Astrocyte (in vitro differentiated cells and primary cell): ENCODE data around the gene FOSL2. TPM values are rescaled to one million over a fixed set of nuclear protein-coding genes. Genes with fewer than 3 reads are reported as not detected.

Experiments used
- DNase-seq: peaks from one replicate; pipeline ENCODE4 v3.0.0-alpha.2; 2010; ENCODE audit warnings: low read depth
- FAIRE-seq: peaks from 2 replicates; lab custom pipeline; 2011; peaks lifted over from hg19 to GRCh38; lab: Jason Lieb, UNC
- H2AFZ ChIP-seq: 2 replicates; pipeline ENCODE4 v1.6.0; 2012; ENCODE audit warnings: low read depth, low read length, inconsistent platforms
- H3K27ac ChIP-seq: 2 replicates; pipeline ENCODE4 v1.5.1; 2011; ENCODE audit warnings: low read depth, low read length, inconsistent platforms
- H3K27me3 ChIP-seq: 2 replicates; pipeline ENCODE4 v1.6.0; 2011; ENCODE audit warnings: low read length, inconsistent platforms; ENCODE audit not compliant: insufficient read depth
- H3K36me3 ChIP-seq: 2 replicates; pipeline ENCODE4 v1.5.1; 2011; ENCODE audit warnings: low read length, inconsistent platforms; ENCODE audit not compliant: insufficient read depth
- H3K4me1 ChIP-seq: 2 replicates; pipeline ENCODE4 v1.5.1; 2011; ENCODE audit warnings: low read length, inconsistent platforms; ENCODE audit not compliant: insufficient read depth
- H3K4me2 ChIP-seq: 2 replicates; pipeline ENCODE4 v1.6.0; 2012; ENCODE audit warnings: low read length, inconsistent platforms
- H3K4me3 ChIP-seq: 2 replicates; pipeline ENCODE4 v1.5.1; 2011; ENCODE audit warnings: low read depth, mild to moderate bottlenecking, low read length, inconsistent platforms; ENCODE audit not compliant: insufficient read depth
- H3K79me2 ChIP-seq: 2 replicates; pipeline ENCODE4 v1.6.0; 2012; ENCODE audit warnings: mild to moderate bottlenecking, low read length, inconsistent platforms; ENCODE audit not compliant: insufficient read depth
- H3K9ac ChIP-seq: 2 replicates; pipeline ENCODE4 v1.6.0; 2012; ENCODE audit warnings: mild to moderate bottlenecking, low read length, inconsistent platforms
- H3K9me3 ChIP-seq: 2 replicates; pipeline ENCODE4 v1.5.1; 2012; ENCODE audit warnings: low read depth, mild to moderate bottlenecking, low read length, inconsistent platforms; ENCODE audit not compliant: insufficient read depth
- H4K20me1 ChIP-seq: 2 replicates; pipeline ENCODE4 v1.6.0; 2012; ENCODE audit warnings: low read length, inconsistent platforms; ENCODE audit not compliant: insufficient read depth
- H3K27ac Mint-ChIP-seq: one replicate; pipeline ENCODE4 v1.8.0; 2021; ENCODE audit warnings: mild to moderate bottlenecking, mixed read lengths; ENCODE audit not compliant: unreplicated experiment
- H3K27me3 Mint-ChIP-seq: one replicate; pipeline ENCODE4 v1.8.0; 2021; ENCODE audit warnings: low read depth, mixed read lengths; ENCODE audit not compliant: unreplicated experiment
- H3K36me3 Mint-ChIP-seq: one replicate; pipeline ENCODE4 v1.8.0; 2021; ENCODE audit warnings: low read depth, mixed read lengths; ENCODE audit not compliant: unreplicated experiment
- H3K4me1 Mint-ChIP-seq: one replicate; pipeline ENCODE4 v1.8.0; 2021; ENCODE audit warnings: low read depth, mixed read lengths; ENCODE audit not compliant: unreplicated experiment
- H3K4me3 Mint-ChIP-seq: one replicate; pipeline ENCODE4 v1.8.0; 2021; ENCODE audit warnings: mild to moderate bottlenecking, moderate library complexity, mixed read lengths; ENCODE audit not compliant: unreplicated experiment
- H3K9me3 Mint-ChIP-seq: one replicate; pipeline ENCODE4 v1.8.0; 2021; ENCODE audit warnings: mild to moderate bottlenecking, mixed read lengths; ENCODE audit not compliant: unreplicated experiment
- CTCF ChIP-seq: IDR thresholded peaks from 2 replicates; pipeline ENCODE4 v1.5.1; 2011; ENCODE audit warnings: low read depth, mild to moderate bottlenecking, inconsistent platforms, low read length, moderate library complexity; ENCODE audit not compliant: insufficient read depth
- EZH2 ChIP-seq: IDR thresholded peaks from 2 replicates; pipeline ENCODE4 v1.6.1; 2012; ENCODE audit warnings: mild to moderate bottlenecking, low read length, inconsistent platforms; ENCODE audit not compliant: insufficient read depth
- total RNA-seq: library from RNA; stranded (reverse); gene quantifications from 2 replicates; pipeline ENCODE4 v1.2.1, GENCODE V29; 2021

The FOSL2 gene
- total RNA-seq, 1 donor from 2014 or later: 158 TPM

DNA sequence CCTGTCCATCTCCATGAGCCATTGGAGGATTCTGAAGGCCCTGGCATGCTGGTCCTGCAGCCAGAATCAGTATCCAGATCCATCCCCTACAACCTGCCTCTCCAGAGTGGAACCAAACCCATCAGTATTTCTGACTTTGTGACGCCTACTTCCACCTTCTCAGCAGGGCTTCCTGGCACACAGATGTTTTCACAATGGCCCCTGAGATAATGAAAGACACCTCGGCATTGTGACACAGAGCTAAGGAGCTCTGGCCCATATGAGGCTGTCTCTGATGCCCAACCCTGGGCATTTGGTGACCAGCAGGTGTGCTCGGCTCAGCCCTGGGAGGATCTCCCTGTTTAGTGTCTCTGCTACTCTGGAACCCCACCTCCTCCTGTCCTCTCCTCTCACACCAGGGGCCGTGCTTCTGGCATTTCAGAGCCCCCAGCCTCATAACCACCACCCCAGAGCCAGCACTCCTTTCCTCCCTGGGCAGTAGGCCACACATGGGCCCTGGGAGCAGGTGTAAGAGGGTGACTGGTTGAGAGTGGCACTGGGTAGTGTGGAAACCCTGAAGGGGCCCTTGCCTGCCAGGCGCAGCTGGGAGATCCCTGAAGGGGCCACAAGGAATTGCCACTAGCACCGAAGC, 38.2 kb downstream of the FOSL2 start:
- H3K4me1 Mint-ChIP-seq: peaks cover 14% of the 10 kb centered on the region
- peaks cover 3% of the 10 kb centered on the region for H3K9me3 ChIP-seq

DNA sequence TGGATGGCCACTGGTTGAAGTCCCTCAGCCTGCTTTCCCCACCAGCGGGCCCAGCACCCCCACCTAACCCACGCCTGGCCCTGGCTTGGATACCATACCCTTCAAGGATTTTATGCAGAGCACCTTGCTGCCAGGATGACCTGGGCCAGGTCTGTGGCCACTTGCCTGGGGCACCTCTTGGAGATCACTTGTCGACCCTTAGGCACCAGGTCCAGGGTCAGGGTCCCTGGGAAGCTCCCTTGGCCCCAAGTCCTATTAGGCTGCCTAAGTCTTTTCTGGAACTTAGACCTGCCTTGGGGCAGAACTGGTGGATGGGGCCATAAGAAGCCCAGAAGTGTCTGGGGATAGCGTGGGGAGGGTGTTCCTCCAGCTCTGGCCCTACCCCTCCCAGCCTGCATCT, 39.1 kb downstream of the FOSL2 start:
- Mint-ChIP-seq H3K4me3 (no peak overlapping the region), H3K36me3 (peaks cover 5% of the 10 kb centered on the region), H3K27me3 (peaks cover 7% of the 10 kb centered on the region), H3K4me1 (peaks cover 12% of the 10 kb centered on the region), H3K9me3 (peaks cover 21% of the 10 kb centered on the region), H3K27ac (no peak overlapping the region)
- H4K20me1 ChIP-seq: no peaks in the 10 kb centered on the region
- TF ChIP-seq EZH2: no peak
- no peak for TF ChIP-seq CTCF
- FAIRE-seq (no peak), DNase-seq (no peak)
- H3K36me3 ChIP-seq: no peaks in the 10 kb centered on the region
- H3K79me2 ChIP-seq: no peaks in the 10 kb centered on the region
- no peak overlapping the region for H3K27ac ChIP-seq
- H3K9ac ChIP-seq: no peak overlapping the region
- no peaks in the 10 kb centered on the region for H3K27me3 ChIP-seq
- no peak overlapping the region for H2AFZ ChIP-seq
- peaks cover 3% of the 10 kb centered on the region for H3K9me3 ChIP-seq
- H3K4me2 ChIP-seq: no peak overlapping the region
- H3K4me3 ChIP-seq: no peak overlapping the region
- H3K4me1 ChIP-seq: no peaks in the 10 kb centered on the region

More for the DNA sequence above, 38.2 kb downstream of the FOSL2 start:
- H3K4me3 Mint-ChIP-seq: no peak overlapping the region
- Histone ChIP-seq H3K27ac (no peak overlapping the region), H3K9ac (no peak overlapping the region), H2AFZ (no peak overlapping the region), H3K4me1 (no peaks in the 10 kb centered on the region), H4K20me1 (no peaks in the 10 kb centered on the region), H3K4me3 (no peak overlapping the region), H3K36me3 (no peaks in the 10 kb centered on the region), H3K79me2 (no peaks in the 10 kb centered on the region), H3K4me2 (no peak overlapping the region), H3K27me3 (no peaks in the 10 kb centered on the region)
- no peak for FAIRE-seq
- peaks cover 5% of the 10 kb centered on the region for H3K36me3 Mint-ChIP-seq
- DNase-seq: no peak
- TF ChIP-seq CTCF: no peak
- TF ChIP-seq EZH2: no peak
- peaks cover 7% of the 10 kb centered on the region for H3K27me3 Mint-ChIP-seq
- peaks cover 21% of the 10 kb centered on the region for H3K9me3 Mint-ChIP-seq
- no peak overlapping the region for H3K27ac Mint-ChIP-seq

DNA sequence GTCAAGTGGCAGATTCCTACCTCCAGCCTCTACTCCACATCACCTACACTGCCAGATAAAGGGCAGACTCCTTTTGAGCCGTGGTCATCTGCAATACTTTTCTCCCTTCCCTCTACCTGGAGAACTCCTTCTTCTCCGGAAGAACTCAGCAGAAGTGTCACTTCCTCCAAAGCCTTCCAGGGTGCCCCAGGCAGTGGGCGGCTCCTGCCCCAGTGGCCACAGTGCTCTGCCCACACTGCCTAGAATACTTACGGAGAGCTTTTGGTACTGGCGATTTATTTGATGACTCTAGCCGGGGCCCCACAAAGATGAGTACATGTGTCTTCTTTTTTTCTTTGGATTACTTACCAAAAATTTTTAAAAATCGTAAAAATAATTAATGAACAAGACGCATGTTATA, 39.7 kb downstream of the FOSL2 start:
- peak overlapping the region; percentile 23 for H3K27ac Mint-ChIP-seq
- H2AFZ ChIP-seq: no peak overlapping the region
- H3K27me3 Mint-ChIP-seq: peaks cover 7% of the 10 kb centered on the region

More for the DNA sequence above, 39.7 kb downstream of the FOSL2 start:
- Histone ChIP-seq H3K9ac (no peak overlapping the region), H3K27ac (no peak overlapping the region), H3K4me2 (no peak overlapping the region), H3K79me2 (no peaks in the 10 kb centered on the region), H3K27me3 (no peaks in the 10 kb centered on the region), H3K9me3 (peaks cover 3% of the 10 kb centered on the region), H4K20me1 (no peaks in the 10 kb centered on the region), H3K4me1 (no peaks in the 10 kb centered on the region), H3K4me3 (no peak overlapping the region), H3K36me3 (no peaks in the 10 kb centered on the region)
- Mint-ChIP-seq H3K4me3 (no peak overlapping the region), H3K9me3 (peaks cover 21% of the 10 kb centered on the region), H3K4me1 (peaks cover 12% of the 10 kb centered on the region), H3K36me3 (peaks cover 5% of the 10 kb centered on the region)
- DNase-seq (no peak), FAIRE-seq (no peak)
- no peak for TF ChIP-seq EZH2
- TF ChIP-seq CTCF: no peak
